SKM-1 (cell line): ENCODE data around the gene BBLN.
"Not testable (repeated sequence)": the region's sequence is repeated elsewhere in the genome, so short reads cannot be mapped to it uniquely, and the experiment has no call there.

Experiments used
- DNase-seq: peaks from one replicate; lab custom pipeline; 2025; ENCODE audit not compliant: unreplicated experiment; lab: John Stamatoyannopoulos, UW

The BBLN gene

DNA sequence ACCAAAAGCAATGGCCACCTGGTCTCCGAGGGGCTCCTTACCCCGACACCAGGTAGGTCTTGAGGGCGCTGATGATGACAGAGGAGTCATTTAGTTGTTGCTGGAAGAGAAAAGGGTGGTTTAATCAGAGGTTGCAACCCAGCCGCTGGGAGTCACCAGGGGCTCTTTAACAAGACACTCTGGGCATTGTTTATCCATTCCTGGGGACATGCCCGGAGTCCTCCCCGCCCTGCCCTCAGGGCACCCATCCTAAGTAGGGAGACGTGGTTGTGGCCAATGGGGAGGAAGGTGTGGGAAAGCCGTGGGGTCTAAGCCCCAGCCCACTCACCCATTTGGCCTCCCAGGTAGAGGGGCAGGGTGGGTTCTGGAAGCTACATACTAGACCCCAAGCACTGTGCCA is 35.6 kb upstream of the BBLN start:
- DNase-seq = no peak

DNA sequence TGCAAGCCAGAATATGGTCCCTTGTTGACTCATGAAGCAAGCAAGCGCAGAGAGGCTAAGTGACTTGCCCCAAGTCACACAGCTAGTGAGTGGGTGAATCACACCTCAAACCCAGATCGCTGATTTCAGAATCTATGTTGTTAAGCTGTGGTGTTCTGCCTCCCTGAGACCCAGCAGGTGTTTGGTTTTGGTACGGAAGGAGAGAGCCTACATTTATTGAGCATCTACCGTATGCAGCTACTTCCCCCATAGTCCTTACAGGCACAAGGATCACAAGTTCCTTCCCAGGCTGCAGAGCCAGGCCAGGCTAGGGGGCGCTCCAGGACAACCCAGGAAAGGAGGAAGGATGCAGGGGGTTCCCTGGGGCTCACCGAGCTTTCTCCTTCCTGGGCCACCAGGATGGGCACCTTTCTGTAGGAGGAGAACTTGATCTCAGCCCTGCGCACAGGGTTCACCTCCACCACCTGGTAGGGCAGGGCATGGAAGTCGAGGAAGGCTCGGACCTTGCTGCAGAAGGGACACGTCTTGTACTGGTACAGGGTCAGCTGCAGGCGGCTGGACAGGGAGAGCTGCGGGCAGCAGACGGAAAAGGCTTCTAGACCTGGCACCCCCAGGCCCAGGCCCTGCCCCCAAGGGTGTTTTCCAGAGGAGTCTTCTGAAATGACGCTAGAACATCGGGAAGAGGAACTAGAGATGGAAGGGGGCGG is 35.0 kb upstream of the BBLN start:
- no peak for DNase-seq

DNA sequence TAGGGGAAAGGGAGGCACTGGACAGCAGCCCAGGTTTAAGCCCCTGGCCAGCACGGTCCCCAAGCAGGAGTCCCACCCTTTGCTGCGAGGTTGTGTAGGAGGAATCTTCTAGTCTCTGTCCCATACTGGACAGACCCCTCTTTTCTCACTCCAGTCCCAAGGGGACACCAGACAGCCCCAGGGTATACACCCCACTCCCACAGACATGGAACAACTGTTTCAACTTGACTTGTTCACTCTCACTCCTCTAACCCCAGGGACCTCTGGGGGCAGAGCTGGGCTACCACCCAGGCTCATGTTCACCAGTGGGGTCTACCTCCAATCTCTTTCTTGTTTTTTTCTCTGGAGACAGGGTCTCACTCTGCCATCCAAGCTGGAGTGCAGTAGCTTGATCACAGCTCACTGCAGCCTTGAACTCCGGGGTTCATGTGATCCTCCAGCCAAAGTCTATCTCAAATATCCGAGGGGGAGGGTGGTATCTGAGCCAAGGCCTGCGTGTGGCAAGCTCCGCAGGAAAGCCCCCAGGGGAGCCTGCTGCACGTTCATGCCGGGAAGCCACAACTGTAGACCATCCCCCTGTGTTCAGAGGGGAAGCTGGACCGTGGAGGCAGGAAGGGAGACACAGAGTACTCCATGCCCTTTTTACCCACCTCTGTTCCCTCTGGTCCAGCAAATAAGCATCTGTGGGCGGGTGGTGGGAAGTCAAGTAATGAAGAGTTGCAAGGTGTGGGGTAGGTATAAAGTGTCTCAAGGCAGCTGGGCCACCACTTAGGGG is 34.3 kb upstream of the BBLN start:
- DNase-seq = no peak

DNA sequence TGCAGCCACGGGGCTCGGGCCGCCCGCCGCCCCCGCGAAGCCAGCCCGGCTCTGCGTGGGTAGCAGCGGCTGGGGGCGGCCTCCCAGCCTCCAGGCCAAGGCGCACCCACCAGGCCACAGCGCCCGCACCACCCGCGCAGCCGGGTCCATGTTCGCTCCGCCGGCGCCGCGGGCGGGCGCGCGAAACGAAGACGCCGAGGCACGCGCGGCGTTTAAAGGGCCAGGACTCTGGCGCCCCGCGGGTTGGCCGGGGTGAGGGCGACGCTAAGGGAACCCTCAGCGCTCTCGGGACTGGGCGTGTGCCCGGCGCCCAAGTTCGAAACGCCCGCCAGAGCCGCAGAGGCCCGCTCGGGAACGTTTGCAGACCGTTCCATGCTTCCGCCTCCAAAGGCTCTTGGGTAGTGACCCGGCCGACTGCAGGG is 32.5 kb upstream of the BBLN start, which contains the start of gene PTGES2:
PTGES2 (minus strand) TSS at position 162 of the 422 bp plus-strand sequence; CDS start at position 150, 12 bp downstream.
- DNase-seq = peak; percentile 28

DNA sequence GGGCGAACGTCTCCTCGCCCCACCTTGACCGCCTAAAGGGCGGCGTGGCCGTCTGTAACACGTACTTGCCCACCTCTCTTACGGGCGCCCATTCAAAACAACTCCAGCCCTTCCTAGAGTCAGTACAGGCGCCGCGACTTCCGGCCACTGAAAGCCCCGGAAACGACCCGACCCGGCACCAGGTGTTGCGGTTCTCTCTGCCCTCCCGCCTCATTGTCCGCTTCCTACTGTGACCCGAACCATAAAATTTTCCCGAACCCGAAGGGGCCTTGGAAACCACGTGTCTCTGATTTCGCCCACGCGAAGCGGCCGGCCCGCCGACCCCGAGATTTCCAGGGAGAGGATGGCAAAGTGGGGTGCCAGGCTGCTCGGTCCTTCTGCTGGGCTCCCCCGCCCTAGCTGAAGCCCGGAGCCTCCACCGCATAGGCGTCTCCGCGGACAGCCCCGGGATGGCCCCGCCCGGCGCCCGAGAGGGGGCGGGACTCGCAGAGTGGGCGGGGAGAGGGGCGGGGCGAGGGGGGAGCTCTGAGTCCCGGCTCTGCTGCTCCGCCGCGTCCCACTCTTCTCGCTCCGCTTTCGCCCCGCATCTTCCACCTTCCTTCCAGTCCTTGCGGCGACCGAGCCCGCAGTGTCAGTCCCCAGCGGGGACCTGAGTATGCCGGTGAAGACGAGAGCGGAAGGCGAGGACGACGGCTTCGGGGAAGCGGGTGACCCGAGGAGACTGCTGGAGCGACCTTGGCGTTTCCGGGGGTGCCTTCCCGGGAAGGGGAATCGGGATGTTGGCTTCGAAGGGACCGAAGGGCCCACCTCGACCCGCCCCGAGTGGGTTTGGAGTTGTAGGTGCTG is 31.9 kb upstream of the BBLN start:
- DNase-seq = peak; percentile 74

DNA sequence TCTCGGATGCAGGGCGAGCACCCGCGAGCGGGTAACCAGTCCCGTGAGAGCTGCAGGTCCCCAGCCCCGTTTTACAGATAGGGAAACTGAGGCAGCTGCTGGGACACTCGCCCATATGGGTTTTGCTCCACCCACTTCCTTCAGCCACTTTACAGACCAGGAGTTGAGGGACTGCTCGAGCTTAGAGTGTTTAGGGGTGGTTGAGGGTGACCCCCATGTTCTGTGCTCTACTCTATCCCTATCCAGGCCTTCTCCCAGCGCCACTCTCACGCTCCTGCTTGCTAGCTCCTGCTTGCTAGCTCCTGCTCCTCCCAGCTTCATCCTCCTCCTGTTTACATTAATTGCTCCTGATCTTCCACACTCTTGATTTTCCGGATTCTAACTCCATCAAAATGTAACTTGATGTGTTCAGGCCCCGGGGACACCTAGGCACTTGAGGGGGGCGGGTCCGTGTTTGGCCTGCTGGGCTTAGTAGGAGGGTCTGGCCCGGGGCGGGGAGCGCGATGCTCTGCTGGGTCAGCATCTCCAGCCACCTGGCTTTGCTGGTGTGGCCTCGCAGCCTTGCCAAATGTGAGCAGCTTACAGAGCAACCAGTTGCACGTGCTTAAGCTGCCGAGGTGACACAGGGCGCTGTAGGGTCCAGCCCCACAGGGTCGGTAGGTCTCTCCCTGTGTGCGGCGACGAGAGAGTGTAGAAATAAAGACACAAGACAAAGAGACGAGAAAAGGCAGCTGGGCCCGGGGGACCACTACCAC is 31.1 kb upstream of the BBLN start:
- DNase-seq = no peak

DNA sequence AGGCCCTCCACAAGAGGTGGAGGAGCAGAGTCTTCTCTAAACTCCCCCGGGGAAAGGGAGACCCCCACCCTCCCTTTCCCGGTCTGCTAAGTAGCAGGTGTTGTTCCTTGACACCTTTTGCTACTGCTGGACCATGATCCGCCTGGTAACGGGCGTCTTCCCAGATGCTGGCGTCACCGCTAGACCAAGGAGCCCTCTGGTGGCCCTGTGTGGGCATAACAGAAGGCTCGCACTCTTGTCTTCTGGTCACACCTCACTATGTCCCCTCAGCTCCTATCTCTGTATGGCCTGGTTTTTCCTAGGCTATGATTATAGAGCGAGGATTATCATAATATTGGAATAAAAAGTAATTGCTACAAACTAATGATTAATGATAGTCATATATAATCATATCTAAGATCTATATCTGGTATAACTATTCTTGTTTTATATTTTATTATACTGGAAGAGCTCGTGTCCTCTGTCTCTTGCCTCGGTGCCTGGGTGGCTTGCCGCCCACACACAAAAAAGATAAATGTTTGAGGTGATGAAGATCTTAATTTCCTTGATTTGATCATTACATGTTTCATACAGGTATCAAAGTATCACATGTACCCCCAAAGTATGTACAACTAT is 30.0 kb upstream of the BBLN start:
- not testable (repeated sequence) for DNase-seq

DNA sequence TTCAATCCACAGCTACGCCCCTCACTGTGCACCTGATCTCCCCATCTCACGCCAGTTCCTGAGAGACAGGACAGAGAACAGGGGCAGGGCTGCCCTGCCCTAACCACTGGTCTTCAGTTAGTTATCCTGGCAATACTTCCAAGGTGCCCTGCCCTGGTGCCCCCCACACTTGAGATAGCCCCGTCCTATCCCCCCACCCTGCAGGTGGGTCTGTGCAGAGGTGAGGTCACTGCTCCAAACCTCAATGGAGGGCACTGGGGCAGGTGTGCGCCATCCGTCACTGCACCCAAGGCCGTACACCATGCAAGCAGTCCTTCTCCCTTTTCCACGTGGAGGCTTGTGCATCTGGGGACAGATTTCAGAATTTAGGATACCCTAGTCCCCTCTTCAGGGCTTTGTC is 29.4 kb upstream of the BBLN start:
- not testable (repeated sequence) for DNase-seq

DNA sequence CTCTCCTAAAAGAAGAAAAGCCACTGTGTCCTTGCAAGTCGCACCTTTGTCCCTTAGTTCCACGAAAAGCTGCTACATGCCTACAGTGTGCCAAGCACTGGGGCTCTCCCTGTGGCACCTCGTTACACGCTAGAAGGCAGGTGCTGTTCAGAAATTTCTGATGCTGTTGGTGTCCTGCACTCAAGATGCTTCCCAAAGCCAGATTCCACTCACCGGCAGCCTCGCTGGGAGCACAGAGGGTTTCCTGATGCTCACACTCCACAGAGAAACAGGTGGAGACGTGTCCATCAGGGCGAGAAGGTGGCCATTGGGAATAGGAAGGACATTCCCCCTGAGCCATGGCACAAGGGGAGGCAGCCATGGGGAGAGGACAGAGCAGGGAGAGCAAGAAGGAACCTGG is 28.7 kb upstream of the BBLN start:
- DNase-seq = not testable (repeated sequence)

DNA sequence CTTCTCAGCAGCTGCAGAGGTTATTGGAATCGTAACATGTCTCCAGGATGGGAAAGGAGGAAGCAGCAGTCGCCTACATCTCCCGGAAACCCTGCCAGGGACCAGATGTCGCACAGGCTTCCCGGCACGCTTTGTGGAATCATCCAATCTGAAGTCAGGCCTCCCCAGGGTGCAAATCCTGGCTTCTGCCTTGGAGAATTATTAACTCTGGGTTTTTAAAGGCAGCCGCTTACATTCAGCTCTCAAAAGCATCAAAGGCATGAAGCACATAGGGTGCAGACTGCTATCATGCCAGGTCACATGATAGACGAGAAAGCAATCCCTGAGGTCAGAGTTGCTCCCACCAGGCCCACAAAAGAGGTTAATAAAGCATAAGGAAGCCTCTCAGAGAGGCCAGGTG is 27.9 kb upstream of the BBLN start:
- not testable (repeated sequence) for DNase-seq

DNA sequence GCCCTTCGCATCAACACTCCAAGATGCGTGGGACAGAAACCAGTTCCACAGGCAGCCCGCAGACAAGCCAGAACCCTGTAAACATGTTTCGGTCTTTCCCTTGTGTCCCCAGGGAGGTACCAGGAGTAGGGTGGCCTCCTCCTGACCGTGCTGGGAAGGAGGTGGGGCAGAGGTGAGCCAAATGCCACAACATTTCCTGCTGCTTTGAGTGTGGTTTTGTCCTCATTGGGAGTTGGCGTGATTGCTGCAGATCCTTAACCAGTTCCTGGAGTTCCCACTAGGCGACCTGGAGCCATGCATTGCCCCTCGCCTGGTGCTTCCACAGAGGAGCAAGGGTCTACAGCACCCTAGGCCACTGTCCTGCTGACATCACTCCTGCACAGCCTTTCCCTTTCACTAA is 24.5 kb upstream of the BBLN start:
- not testable (repeated sequence) for DNase-seq

DNA sequence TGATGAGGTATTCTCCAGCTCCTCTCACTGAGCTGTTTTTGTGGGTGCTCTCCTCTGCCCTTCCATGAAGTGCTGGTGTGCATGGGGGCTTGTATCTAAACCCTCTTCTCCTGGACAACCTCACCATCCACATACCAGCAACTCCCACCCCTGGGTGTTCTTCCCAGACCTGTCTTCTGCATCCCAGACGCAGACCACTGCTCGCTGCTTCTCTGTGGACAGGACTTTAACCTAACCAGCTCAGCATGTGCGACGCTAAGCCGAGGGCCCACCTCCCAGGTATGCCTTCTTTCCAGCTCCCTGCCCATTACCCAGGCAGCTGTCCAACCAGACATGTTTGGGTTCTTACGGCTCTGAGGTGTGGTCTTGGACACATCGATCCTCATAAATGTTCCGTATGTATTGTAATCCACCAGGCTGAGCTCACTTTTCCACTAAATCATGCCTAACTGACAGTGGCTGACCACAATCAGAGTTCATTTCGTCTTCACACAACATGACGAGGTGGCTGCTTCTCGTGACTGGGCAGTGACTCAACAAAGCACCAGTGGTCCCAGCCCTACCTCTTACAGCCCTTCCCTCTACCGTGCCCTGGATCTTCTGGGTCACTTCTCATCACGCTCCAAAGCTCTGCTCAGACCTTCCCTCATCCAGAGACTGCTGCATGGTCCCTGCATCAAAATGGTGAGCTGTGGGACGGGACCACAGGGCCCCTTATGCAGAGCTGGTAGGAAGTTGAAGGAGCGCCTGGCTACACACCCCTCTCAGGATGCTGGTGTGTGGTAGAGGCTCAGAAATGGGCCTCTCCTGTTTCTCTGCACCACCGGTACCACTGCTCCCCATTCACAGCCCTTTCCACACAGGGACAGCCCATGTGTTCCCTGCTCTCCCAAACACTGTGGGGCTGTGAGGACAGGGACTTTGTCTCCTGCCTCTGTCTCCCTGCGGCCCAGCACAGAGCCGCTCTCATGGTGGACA is 23.0 kb upstream of the BBLN start:
- no peak for DNase-seq

DNA sequence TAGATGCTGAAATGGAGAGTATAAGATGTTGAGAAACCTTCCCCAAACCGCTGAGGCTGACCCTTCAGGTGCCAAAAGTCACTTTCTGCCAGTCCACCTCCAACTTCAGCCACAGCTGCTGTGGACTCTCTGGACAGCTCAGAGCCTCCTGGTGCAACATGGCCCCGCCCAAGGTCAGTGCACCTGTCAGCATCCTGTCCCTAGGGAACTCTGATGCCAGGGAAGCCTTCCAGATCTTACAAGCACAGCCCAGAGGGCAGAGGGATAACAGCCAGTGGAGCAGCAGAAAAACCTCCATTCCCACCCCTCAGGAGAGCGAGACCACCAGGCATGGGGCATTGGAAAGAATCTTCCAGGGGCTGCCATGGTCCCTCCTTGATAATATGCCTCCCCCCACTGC is 22.1 kb upstream of the BBLN start:
- no peak for DNase-seq

DNA sequence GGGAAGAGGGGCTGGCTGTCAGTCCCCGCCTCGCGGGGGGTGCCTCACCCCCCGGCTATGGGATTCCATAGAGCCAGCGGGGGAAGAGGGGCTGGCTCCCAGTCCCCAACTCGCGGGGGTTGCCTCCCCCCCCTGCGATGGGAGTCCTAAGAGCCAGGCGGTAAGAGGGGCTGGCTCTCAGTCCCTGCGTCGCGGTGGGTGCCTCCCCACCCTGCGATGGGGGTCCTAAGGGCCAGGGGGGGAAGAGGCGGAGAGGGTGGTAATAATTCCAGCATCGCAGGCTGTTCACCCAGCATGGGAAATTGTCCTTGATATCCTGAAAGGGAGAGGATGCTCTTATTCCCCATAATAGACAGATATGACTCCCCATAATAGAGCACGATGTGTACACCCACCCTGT is 20.4 kb upstream of the BBLN start:
- DNase-seq = no peak

DNA sequence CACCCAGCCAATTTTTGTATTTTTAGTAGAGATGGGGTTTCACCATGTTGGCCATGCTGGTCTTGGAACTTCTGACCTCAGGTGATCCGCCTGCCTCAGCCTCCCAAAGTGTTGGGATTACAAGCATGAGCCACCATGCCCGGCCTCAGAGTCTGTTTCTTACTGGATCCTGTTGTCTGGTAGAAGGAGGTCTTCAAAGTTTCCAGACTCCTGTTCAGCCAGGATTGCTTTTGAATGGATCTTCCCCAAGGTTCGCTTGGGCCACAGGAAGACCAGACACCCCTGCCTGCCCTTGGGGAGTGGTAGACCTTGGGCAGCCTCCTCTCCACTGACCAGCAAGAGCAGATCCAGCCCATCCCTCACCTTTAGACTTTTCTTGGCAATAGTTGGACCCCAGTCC is 18.5 kb upstream of the BBLN start:
- no peak for DNase-seq

DNA sequence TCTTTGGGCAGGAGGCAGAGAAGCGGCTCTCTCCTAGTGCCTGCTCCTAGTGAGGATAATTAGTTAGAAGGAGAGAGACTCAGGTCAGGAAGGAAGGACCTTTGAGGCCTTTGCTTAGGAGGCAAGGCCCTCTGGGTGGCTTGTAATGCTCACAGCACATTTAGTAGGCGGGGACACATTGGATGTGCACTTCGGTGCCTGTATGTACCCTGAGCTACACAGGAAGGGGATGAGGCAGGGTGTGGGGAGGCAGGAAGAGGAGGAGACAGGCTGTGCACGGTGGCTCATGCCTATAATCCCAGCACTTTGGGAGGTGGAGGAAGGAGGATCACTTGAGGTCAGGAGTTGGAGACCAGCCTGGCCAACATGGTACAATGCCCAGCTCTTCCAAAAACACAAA is 18.0 kb upstream of the BBLN start:
- DNase-seq = no peak

DNA sequence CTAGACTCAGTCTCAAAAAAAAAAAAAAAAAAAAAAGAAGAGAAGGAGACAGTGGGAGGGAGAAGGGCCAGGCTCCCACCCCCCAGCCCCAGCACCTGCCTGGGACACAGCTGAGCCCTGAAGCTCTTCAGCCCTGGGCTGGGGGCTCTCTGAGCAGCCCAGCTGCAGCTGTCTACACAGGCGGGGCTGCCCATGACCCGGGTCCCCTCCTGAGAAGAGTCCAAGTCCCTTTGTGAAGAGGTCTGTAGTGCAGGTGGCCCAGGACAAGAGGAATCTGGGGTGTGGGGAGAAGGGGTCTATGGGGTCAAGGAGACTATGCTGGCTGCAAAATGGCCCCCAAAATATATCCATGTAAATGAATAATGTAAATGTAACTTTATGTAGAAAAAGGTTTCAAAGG is 17.5 kb upstream of the BBLN start:
- DNase-seq = no peak

DNA sequence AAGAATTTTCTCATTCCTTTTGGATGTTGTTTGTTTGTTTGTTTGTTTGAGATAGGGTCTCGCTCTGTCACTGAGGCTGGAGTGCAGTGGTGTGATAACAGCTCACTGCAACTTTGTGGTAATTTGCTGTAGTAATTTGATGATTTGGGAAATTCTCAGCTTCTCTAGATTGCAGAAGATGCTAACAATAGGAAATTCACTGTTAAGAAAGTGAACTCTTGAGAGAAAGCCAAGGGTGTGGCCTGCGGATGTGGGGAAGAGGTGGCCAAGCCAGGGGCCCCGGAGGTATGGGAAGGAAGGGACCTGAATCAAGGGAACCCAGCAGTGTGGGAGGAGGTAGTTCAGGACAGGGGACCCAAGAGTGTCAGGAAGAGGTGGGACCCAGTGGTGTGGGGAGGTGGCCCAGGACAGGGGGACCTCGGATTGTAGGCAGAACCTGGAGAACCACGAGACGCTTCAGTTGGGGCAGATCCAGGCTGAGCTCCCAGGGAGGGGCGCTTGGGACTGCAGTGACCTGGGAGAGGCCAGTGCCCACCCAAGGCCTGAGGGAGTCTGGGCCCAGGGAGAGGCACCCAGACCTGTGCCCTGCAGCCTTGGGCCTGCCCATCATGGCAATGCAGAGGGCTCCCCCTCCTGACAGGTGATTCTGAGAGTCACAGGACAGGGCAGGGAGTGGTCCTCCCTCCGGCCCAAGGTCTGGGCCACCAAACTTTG is 16.4 kb upstream of the BBLN start:
- no peak for DNase-seq
